ENCODE data around the gene L3MBTL4. TPM values are rescaled to one million over a fixed set of nuclear protein-coding genes. Genes with fewer than 3 reads are reported as not detected.
"Not testable (repeated sequence)": the region's sequence is repeated elsewhere in the genome, so short reads cannot be mapped to it uniquely, and the experiment has no call there.

The L3MBTL4 gene
- total RNA-seq, 1 donor = 0.36 TPM

- Histone ChIP-seq H3K4me1 (ENCODE audit: insufficient read depth, low read length) (peaks cover 17% of the 10 kb centered on the region), H3K4me2 (ENCODE audit: insufficient read depth, low read length) (no peak overlapping the region), H3K36me3 (ENCODE audit: insufficient read depth, low read length) (no peaks in the 10 kb centered on the region), H3K27me3 (ENCODE audit: insufficient read depth, low read length) (no peaks in the 10 kb centered on the region), H2AFZ (ENCODE audit: low read length) (no peak overlapping the region), H3K79me2 (ENCODE audit: insufficient read depth, low read length) (no peaks in the 10 kb centered on the region), H3K4me3 (ENCODE audit: insufficient read depth, low read length) (no peak overlapping the region), H3K27ac (ENCODE audit: low read depth, low read length) (no peak overlapping the region), H4K20me1 (ENCODE audit: insufficient read depth, low read length) (no peaks in the 10 kb centered on the region), H3K9me3 (ENCODE audit: low read depth, low read length) (no peaks in the 10 kb centered on the region)
- TF ChIP-seq CTCF (IDR thresholded peaks at IDR 0.05; ENCODE audit: extremely low read depth, low read depth, low read length) = no peak
- no peak for DNase-seq (ENCODE audit: insufficient read length, low spot score, missing footprints)
These were observed 362.2 kb downstream of the L3MBTL4 start for GRCh38 chr18:6052449-6052913.

GRCh38 chr18:6047596-6047995 lies 367.1 kb downstream of the L3MBTL4 start:
- H4K20me1 ChIP-seq (ENCODE audit: insufficient read depth, low read length); DNase-seq (ENCODE audit: insufficient read length, low spot score, missing footprints); H3K36me3 ChIP-seq (ENCODE audit: insufficient read depth, low read length); H2AFZ ChIP-seq (ENCODE audit: low read length); H3K79me2 ChIP-seq (ENCODE audit: insufficient read depth, low read length); H3K9me3 ChIP-seq (ENCODE audit: low read depth, low read length); H3K27ac ChIP-seq (ENCODE audit: low read depth, low read length); H3K4me2 ChIP-seq (ENCODE audit: insufficient read depth, low read length); H3K4me1 ChIP-seq (ENCODE audit: insufficient read depth, low read length); H3K27me3 ChIP-seq (ENCODE audit: insufficient read depth, low read length); H3K4me3 ChIP-seq (ENCODE audit: insufficient read depth, low read length): not testable (repeated sequence)

- Histone ChIP-seq H4K20me1 (ENCODE audit: insufficient read depth, low read length) (no peaks in the 10 kb centered on the region), H3K4me1 (ENCODE audit: insufficient read depth, low read length) (no peaks in the 10 kb centered on the region), H3K9me3 (ENCODE audit: low read depth, low read length) (no peaks in the 10 kb centered on the region), H3K36me3 (ENCODE audit: insufficient read depth, low read length) (no peaks in the 10 kb centered on the region), H3K4me2 (ENCODE audit: insufficient read depth, low read length) (no peak overlapping the region), H3K79me2 (ENCODE audit: insufficient read depth, low read length) (no peaks in the 10 kb centered on the region), H3K4me3 (ENCODE audit: insufficient read depth, low read length) (no peak overlapping the region), H3K27ac (ENCODE audit: low read depth, low read length) (no peak overlapping the region), H3K27me3 (ENCODE audit: insufficient read depth, low read length) (peaks cover 3% of the 10 kb centered on the region), H2AFZ (ENCODE audit: low read length) (no peak overlapping the region)
- no peak for DNase-seq (ENCODE audit: insufficient read length, low spot score, missing footprints)
- TF ChIP-seq CTCF (IDR thresholded peaks at IDR 0.05; ENCODE audit: extremely low read depth, low read depth, low read length) = no peak
These were observed 369.9 kb downstream of the L3MBTL4 start for GRCh38 chr18:6044773-6045172.

- no peaks in the 10 kb centered on the region for H3K36me3 ChIP-seq (ENCODE audit: insufficient read depth, low read length)
- no peak overlapping the region for H3K4me2 ChIP-seq (ENCODE audit: insufficient read depth, low read length)
- H3K27ac ChIP-seq (ENCODE audit: low read depth, low read length) = no peak overlapping the region
- H3K4me3 ChIP-seq (ENCODE audit: insufficient read depth, low read length) = no peak overlapping the region
- no peaks in the 10 kb centered on the region for H4K20me1 ChIP-seq (ENCODE audit: insufficient read depth, low read length)
- no peaks in the 10 kb centered on the region for H3K9me3 ChIP-seq (ENCODE audit: low read depth, low read length)
- H2AFZ ChIP-seq (ENCODE audit: low read length) = no peak overlapping the region
- H3K4me1 ChIP-seq (ENCODE audit: insufficient read depth, low read length) = no peaks in the 10 kb centered on the region
- peaks cover 3% of the 10 kb centered on the region for H3K27me3 ChIP-seq (ENCODE audit: insufficient read depth, low read length)
- no peaks in the 10 kb centered on the region for H3K79me2 ChIP-seq (ENCODE audit: insufficient read depth, low read length)
- no peak for TF ChIP-seq CTCF (IDR thresholded peaks at IDR 0.05; ENCODE audit: extremely low read depth, low read depth, low read length)
- DNase-seq (ENCODE audit: insufficient read length, low spot score, missing footprints) = no peak
These were observed 370.4 kb downstream of the L3MBTL4 start for GRCh38 chr18:6044319-6044718.

Measured in osteoblast (primary cell).